GM18505 (cell line): ENCODE measurements around the gene SYCP1.
"Not testable (repeated sequence)": the region's sequence is repeated elsewhere in the genome, so short reads cannot be mapped to it uniquely, and the experiment has no call there.

Experiments
- ATAC-seq: cut with Tn5 transposase; IDR thresholded peaks from one replicate; pipeline ENCODE4 v1.9.1; 2021; ENCODE audit not compliant: unreplicated experiment
- POLR2A ChIP-seq: IDR thresholded peaks from 4 replicates; pipeline ENCODE4 v1.6.1; 2011; ENCODE audit warnings: borderline replicate concordance; ENCODE audit not compliant: insufficient read depth, insufficient read length; ENCODE audit errors: extremely low read depth

Gene SYCP1

DNA sequence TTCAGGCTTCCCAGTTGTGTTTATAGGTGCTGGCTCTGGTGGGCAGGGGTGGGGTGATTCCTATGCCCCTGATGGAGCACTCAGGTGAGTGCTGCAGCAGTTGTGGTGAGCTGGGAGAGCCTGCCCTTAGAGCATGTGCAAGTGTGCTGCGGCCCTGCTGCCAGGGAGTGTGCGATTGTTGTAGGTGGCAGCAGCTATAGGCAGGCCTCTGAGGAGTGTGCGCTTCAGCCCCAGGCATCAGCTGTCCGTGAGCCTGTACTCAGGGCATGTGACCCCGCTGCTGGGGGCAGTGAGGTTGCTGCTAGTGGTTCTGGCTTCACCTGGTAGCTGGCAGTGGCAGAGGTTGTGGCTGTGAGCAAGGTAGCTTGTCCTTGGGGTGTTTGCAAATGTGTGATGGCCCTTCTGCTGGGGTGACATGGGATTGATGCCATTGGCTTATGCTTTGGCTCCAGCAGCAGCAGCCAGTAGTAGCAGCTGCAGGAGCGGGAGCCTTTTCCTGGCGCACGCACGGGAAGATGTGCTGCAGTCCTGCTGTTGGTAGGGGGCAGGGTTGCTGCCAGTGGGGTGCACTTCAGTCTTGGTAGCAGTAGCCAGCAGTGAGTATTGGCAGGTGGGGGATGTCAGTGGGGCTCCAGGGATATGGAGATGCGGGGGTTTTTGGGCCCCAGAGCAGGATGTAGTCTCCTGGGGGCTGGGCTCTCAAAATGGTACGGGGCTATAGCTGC, 37.7 kb downstream of the SYCP1 start:
- TF ChIP-seq POLR2A: no peak

DNA sequence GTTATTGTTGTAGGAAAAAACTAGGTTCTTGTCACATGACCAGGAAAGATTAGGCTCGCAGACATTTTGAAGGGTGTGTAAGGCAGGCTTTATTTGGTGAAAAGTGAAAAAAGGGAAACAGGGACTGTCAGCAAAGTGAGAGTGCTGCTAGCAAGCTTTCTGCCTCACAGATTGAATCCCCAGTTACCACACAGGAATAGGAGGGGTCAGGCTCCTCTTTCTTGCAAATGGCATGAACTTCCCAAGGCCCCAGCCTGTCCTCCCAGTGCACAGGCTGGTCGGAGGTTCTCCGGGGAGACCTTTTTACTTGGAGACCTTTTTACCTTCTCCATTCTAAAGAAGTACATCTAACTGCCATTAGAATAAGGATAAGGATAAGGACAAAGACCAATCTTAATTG, 42.1 kb downstream of the SYCP1 start:
- no peak for ATAC-seq
- no peak for TF ChIP-seq POLR2A

More for the DNA sequence above, 37.7 kb downstream of the SYCP1 start:
- no peak for ATAC-seq

DNA sequence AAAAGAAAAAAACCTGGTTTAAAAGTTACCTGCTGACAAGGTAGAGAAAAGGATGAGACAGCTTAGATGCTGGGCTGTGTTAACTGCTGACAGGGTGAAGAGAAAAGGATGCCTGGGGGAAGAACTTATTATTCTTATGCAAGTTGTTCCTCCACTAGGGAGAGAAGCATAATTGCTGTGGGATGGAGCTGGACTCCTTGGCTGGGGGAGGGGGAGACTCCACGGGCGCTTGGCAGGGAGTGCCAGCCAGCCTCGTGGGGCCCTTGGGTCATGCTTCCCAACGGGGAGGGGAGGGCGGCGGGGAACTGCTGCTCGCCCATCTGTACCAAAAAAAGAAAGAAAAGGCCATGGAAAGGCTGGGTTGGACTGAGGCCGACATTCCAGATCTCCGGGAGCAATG, 47.2 kb downstream of the SYCP1 start:
- no peak for TF ChIP-seq POLR2A
- ATAC-seq: no peak

DNA sequence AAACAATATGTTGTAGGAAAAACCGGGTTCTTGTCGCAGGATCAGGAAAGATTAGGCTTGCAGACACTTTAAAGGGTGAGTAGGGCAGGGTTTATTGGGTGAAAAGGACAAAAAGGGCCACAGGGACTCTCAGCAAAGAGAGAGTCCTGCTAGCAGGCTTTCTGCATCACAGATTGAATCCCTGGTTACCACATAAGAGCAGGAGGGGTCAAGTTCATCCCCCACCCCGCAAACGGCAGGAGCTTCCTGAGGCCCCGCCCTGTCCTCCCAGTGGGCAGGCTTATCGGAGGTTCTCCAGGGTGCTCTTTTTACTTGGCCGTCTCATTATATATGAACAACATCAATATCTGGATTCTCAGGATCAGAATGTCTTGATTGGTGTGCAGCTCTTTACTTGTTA, 47.7 kb downstream of the SYCP1 start:
- no peak for TF ChIP-seq POLR2A
- ATAC-seq: no peak

DNA sequence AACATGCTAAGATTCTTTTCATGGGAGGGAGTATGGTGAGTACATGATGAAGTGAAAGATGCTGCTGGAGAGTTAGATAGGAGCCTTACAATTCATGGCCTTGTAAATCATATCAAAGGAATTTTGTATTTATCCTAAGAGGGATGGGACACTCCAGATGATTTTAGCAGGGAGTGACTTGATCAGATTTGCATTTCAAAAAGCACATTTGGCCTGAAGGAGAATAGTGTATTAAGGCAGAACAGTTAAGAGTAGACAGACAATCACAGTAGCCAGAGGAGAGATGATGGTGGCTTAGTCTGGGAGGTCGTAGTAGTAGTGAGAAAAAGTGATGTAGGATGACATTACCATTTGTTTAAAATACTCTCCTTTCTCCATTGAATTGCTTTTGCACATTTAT, 48.8 kb downstream of the SYCP1 start:
- no peak for ATAC-seq
- TF ChIP-seq POLR2A: no peak

DNA sequence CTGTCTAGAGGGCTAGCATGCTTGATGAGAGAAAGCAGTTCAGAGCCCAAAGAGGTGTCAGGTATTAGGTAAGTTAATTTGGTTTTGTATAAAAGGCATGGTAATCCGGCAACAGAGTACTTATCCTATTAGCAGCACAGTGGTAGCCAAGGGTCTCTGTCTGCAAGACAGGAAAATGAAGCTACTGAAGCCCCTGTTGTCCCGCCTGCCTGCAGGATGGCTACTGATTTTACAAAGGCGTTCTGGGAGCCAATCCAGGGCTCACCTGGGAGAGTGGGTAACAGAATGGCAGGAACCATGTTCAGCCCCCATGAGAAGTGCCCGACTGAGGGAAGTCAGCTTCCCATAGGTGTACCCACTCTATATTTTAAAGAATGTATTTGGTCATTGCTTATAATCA, 61.1 kb downstream of the SYCP1 start:
- not testable (repeated sequence) for ATAC-seq

DNA sequence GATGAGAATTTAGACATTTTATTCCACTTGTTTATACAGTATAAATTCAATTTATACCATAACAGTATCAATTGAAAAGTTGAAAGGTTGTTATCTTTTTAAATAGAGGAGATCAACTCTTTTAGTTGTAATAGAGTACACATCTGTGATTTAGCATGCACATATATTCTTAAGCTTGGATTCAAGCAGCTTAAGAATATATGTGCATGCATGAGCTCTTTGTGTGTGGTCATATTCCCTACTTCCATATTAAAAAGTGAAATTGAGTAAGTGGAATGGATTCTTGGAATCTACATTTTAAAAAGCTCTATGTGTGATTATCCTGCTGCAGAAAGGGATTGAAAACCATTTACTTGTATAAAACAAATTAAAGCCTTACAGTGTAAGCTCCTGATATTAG, 71.9 kb downstream of the SYCP1 start:
- no peak for ATAC-seq
- no peak for TF ChIP-seq POLR2A

DNA sequence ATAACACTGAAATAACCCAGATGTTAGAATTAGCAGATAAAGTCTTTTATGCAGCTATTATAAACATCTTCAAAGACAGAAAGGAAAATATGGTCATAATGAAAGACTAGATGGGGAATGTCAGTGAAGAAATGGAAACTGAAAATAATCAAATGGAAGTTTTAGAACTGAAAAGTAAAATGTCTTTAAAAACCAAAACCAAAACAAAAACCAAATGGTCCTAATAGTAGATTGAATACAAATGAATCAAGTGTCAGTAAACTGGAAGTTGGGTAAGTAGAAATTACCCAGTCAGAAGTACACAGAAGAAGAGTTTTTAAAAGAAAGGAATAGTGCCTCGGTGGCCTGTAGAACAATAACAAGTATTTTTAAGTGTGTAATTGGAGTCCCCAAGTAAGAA, 72.7 kb downstream of the SYCP1 start:
- no peak for TF ChIP-seq POLR2A
- ATAC-seq: no peak

DNA sequence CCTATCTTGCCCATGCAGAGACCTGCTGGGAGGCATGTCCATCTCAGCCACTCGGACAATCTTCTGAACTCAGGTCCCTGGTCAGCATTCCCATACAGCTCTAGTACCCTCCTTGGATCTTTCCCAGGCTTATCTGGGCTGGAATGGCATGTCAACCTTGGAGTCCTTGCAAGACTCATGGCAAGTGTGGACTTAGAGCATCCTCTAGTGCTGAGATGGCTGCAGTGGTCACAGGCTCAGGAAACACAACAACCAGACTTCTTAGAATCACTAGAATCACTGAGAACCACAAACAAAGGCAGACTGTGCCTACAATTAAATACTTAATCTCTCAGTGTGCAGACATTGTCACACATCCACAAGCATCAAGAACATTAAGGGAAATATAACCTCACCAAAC, 101.9 kb downstream of the SYCP1 start:
- no peak for ATAC-seq
- TF ChIP-seq POLR2A: no peak

DNA sequence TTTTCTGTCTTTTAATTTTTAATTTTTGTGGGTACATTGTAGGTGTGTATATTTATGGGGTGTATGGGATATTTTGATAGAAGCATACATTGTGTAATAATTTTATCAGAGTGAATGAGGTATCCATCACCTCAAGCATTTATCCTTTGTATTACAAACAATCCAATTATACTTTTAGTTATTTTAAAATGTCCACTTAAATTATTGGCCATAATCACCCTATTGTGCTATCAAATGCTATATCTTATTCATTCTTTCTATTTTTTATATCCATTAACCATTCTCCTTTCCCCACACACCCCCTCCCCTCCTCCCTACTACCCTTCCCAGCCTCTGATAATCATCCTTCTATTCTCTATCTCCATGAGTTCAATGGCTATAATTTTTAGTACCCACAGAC, 104.8 kb downstream of the SYCP1 start:
- TF ChIP-seq POLR2A: no peak
- no peak for ATAC-seq

DNA sequence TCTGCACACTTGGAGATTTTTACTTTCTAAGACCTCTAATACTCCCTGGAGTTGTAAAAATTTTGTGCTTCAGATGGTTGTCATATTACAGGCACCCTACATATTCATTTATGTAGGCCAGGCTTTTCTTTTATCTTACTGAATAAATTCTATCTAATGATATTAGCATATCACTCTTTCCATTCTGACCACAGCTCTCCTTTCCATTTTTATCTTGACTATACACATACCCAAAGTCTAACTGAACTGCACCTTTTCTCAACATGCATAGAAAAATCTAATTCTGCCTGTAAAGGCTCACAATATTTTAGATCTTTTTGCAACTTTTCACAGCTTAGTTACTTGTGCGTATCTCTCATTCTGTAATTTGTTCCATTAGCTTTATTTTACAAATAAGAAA, 122.2 kb downstream of the SYCP1 start:
- no peak for ATAC-seq
- no peak for TF ChIP-seq POLR2A

DNA sequence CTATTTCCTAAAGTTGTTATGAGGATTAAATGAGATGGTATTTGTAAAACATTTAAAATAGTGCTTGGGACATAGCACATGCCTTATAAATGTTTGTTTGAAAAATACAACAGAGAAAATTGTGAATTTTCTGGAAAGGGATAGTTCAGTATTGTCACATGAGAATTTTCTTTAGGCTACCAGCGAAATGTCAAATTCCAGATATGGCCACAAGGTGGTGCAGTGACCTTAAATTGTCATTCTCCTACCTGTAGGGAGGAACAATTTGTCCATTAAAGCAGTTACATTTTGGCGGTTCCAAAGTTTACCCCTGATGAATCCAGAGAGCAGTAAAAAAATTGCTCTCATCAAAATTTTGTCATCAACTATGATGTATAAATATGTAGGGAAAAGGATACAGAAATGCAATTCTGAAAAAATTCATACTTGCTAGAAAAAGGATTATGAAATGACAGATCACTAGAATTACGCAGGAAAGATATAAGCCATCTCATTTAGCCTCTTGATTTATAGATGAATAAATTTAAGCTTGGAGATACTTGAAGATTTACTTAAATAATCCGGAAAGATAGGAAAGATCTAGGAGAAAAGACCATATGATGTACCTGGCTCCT, 124.7 kb downstream of the SYCP1 start:
- ATAC-seq: no peak
- TF ChIP-seq POLR2A: no peak

DNA sequence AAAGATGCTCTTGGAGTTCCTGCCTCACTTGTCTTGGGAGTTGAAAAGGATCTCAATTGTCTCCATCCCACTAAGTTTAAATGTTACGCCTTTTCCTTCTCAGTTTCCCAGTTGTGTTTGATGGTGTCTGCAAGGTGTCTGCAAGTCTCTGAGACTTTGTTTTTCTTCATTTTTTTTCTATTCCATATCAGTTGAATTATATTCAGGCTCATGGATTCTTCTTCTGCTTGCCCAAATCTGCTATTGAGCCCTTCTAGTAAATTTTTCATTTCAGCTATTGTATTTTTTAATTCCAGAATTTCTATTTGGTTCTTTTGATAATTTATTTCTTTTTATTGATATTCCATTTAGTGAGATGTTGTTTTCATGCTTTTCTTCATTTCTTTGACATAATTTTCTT, 127.6 kb downstream of the SYCP1 start:
- no peak for TF ChIP-seq POLR2A
- no peak for ATAC-seq

DNA sequence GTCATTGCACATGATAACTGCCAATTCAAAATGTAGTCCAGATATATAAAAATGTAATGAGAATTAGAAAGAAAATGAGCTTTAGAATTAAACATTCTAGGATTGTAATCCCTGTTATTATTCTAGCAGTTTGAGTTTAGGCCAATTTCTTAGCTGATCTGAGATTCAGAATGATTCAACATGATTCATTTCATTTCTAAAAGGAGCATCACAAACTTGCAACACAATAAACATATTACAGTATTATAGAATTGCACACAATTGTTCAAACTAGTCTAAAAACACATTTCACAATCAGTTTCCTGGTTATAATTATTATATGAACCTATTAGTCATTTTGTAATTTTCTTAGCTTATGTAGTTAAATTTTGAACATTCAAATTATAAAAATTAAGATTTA, 131.6 kb downstream of the SYCP1 start:
- TF ChIP-seq POLR2A: no peak
- no peak for ATAC-seq

DNA sequence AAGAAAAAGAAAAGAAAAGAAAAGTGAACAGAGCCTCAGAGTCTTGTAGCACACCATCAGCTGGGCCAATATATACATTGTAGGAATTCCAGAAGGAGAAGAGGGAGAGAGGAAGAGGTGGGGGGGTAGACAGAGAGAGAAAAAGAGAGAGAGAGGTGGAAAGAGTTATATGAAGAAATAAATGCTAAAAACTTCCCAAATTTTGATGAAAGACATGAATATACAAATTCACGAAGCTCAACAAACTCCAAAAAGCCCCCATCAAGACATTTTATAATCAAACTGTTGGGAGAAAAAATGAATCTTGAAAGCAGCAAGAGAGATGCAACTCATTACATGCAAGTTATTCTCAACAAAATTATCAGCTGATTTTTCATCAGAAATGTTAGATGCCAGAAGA, 133.4 kb downstream of the SYCP1 start:
- ATAC-seq: no peak
- TF ChIP-seq POLR2A: no peak

DNA sequence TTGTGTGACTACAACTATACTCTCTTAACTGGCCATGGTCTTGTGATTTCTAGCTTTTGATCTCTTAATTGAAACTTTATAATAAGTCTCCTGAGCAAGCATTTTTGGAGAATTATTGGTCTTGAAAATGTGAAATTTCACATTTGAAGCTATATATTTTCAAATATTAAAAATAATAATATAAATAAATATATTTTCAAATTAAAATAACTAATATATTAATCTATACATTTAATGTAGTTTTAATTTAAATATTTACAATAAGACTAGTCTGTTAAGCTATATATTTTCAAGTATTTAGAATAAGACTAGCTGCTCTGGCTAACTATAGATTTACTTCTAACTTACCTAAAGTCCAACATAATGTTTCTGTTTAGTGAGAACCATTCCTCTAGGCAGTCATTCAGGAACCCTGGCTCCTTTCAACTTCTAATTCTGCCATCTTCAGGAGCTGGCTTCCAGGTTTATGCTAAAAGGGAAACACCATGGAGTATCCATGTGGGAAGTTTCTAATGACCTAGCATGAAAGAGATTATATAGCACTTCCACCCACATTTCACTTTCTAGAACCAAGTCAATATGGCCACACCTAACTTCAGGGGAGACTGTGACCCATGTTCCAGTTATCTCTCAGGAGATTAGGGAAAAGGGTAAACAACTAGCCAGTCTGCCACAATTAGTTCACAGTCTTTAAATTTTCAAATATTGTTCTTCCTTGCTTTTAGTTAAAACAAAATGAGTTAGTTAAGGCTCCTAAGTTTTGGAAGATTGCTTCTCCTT, 143.0 kb downstream of the SYCP1 start:
- TF ChIP-seq POLR2A: no peak
- ATAC-seq: no peak
